Keratinocyte (primary cell): ENCODE measurements around the gene MOCS2. TPM values are rescaled to one million over a fixed set of nuclear protein-coding genes. Genes with fewer than 3 reads are reported as not detected.

Experiments used
- DNase-seq: peaks from one replicate; pipeline ENCODE4 v3.0.0-alpha.2; 2011; ENCODE audit warnings: low read depth, missing footprints, low spot score
- FAIRE-seq: peaks from 2 replicates; lab custom pipeline; 2011; peaks lifted over from hg19 to GRCh38; lab: Jason Lieb, UNC
- H2AFZ ChIP-seq: 2 replicates; pipeline ENCODE4 v1.6.0; 2012; ENCODE audit warnings: low read length, control low read depth, inconsistent platforms; ENCODE audit not compliant: control insufficient read depth
- H3K27ac ChIP-seq: 2 replicates; pipeline ENCODE4 v1.5.1; 2011; ENCODE audit warnings: low read length; ENCODE audit not compliant: control insufficient read depth, insufficient read depth
- H3K27me3 ChIP-seq: 3 replicates; pipeline ENCODE4 v1.6.0; 2011; ENCODE audit warnings: low read length; ENCODE audit not compliant: control insufficient read depth, insufficient read depth; ENCODE audit errors: extremely low read depth
- H3K36me3 ChIP-seq, 2 experiments: 2 replicates in 1 of 2; 3 replicates in 1 of 2; pipeline ENCODE4 v1.5.1; 2011; ENCODE audit warnings: low read length in 2 of 2, mild to moderate bottlenecking in 1 of 2; ENCODE audit not compliant: control insufficient read depth in 2 of 2, insufficient read depth in 2 of 2; ENCODE audit errors: extremely low read depth in 1 of 2
- H3K4me1 ChIP-seq: 3 replicates; pipeline ENCODE4 v1.5.1; 2011; ENCODE audit warnings: low read length; ENCODE audit not compliant: control insufficient read depth, insufficient read depth; ENCODE audit errors: extremely low read depth
- H3K4me2 ChIP-seq: 3 replicates; pipeline ENCODE4 v1.6.0; 2011; ENCODE audit warnings: low read depth, low read length; ENCODE audit not compliant: control insufficient read depth, insufficient read depth; ENCODE audit errors: extremely low read depth
- H3K4me3 ChIP-seq, 3 experiments: fragments of 200-600 bp in 1 of 3; sonication (generic) in 1 of 3; 2 replicates in 2 of 3; 3 replicates in 1 of 3; pipeline ENCODE4 v1.5.1; 2011 to 2016; ENCODE audit warnings: low read length in 3 of 3, mild to moderate bottlenecking in 3 of 3, control low read depth in 2 of 3, inconsistent platforms in 1 of 3, low read depth in 1 of 3, mixed read lengths in 1 of 3, mixed run types in 1 of 3, moderate library complexity in 1 of 3; ENCODE audit not compliant: control insufficient read depth in 2 of 3, insufficient read depth in 2 of 3; ENCODE audit errors: extremely low read depth in 1 of 3
- H3K79me2 ChIP-seq: 2 replicates; pipeline ENCODE4 v1.6.0; 2012; ENCODE audit warnings: low read length; ENCODE audit not compliant: control insufficient read depth, insufficient read depth
- H3K9ac ChIP-seq: 3 replicates; pipeline ENCODE4 v1.6.0; 2011; ENCODE audit warnings: low read length; ENCODE audit not compliant: control insufficient read depth, insufficient read depth; ENCODE audit errors: extremely low read depth
- H3K9me1 ChIP-seq: 3 replicates; pipeline ENCODE4 v1.6.0; 2011; ENCODE audit warnings: low read length; ENCODE audit not compliant: control insufficient read depth, insufficient read depth; ENCODE audit errors: extremely low read depth
- H3K9me3 ChIP-seq: 2 replicates; pipeline ENCODE4 v1.5.1; 2012; ENCODE audit warnings: low read depth, low read length; ENCODE audit not compliant: control insufficient read depth
- H4K20me1 ChIP-seq: 3 replicates; pipeline ENCODE4 v1.6.0; 2011; ENCODE audit warnings: low read length; ENCODE audit not compliant: control insufficient read depth, insufficient read depth; ENCODE audit errors: extremely low read depth
- EZH2 ChIP-seq: IDR thresholded peaks from one replicate; pipeline ENCODE4 v1.6.1; 2012; ENCODE audit warnings: inconsistent platforms, mild to moderate bottlenecking, low read length, moderate library complexity
- dilution Hi-C: fragments of 300-500 bp; cut with MboI; formaldehyde crosslinking; loops from one replicate; pipeline ENCODE4 v1.7.0; 2020; ENCODE audit warnings: low sequenced_read_pairs; ENCODE audit not compliant: extremely low pct_ligation_motif_present
- polyA plus RNA-seq, 5 experiments: library from polyadenylated mRNA; depleted of rRNA in 3 of 5; stranded (reverse) in 3 of 5; stranded (forward) in 1 of 5; unstranded in 1 of 5; fragments of >200 nt; gene quantifications; 1 replicate in 1 of 5; 2 replicates in 3 of 5; 3 replicates in 1 of 5; pipeline versions ENCODE4 v1.2.1 to v1.2.3, GENCODE V29; 2011 to 2012; ENCODE audit warnings: missing spikeins in 2 of 5, low read depth in 1 of 5, low replicate concordance in 1 of 5
- TF ChIP-seq, protein P1 (sequence below), 3 experiments: IDR thresholded peaks in 1 of 3; conservative IDR thresholded peaks in 1 of 3; optimal IDR thresholded peaks in 1 of 3; 2 replicates in 2 of 3; 3 replicates in 1 of 3; pipeline versions ENCODE3 to v1.5.1; 2011; ENCODE audit warnings: low read length in 3 of 3, mild to moderate bottlenecking in 3 of 3, moderate library complexity in 2 of 3, control low read depth in 1 of 3, inconsistent platforms in 1 of 3; ENCODE audit not compliant: insufficient read depth in 2 of 3; ENCODE audit errors: extremely low read depth in 1 of 3

Gene MOCS2
- polyA plus RNA-seq, 1 donor (not counting 4 experiments of a cell fraction or from before 2014, with no cell fraction given): 54.3 TPM

DNA sequence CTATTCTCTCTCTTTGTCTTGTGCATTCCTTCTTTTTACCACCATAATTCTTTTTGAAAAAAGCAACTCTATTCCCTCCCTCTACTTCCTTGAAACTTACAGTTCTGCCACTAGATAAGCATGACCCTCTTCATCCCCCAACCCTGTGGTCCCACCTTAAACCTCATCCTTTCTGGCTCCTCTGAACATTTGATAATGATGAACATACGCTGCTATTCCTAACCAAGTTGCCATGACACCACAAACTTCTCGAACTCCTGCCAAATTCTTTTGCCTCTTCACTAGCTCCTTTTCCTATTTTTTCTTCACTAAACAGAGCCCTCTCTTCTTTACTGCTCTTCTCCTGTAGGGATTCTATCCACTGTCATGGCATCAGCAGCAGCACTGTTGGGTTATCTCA, 57.1 kb downstream of the MOCS2 start:
- dilution Hi-C loops: no loop called here
- Histone ChIP-seq H3K4me1 (no peaks in the 10 kb centered on the region), H4K20me1 (no peaks in the 10 kb centered on the region), H3K36me3 (peaks cover 27 to 53% of the 10 kb centered on the region in 2 experiments), H3K27ac (no peak overlapping the region), H3K4me3 (no peak overlapping the region), H3K9ac (no peak overlapping the region), H3K79me2 (peaks cover 7% of the 10 kb centered on the region), H3K4me2 (no peak overlapping the region), H3K9me1 (no peaks in the 10 kb centered on the region), H2AFZ (no peak overlapping the region), H3K27me3 (no peaks in the 10 kb centered on the region), H3K9me3 (no peaks in the 10 kb centered on the region)
- DNase-seq (no peak), FAIRE-seq (no peak)
- TF ChIP-seq EZH2: no peak
- TF ChIP-seq, protein P1, sequence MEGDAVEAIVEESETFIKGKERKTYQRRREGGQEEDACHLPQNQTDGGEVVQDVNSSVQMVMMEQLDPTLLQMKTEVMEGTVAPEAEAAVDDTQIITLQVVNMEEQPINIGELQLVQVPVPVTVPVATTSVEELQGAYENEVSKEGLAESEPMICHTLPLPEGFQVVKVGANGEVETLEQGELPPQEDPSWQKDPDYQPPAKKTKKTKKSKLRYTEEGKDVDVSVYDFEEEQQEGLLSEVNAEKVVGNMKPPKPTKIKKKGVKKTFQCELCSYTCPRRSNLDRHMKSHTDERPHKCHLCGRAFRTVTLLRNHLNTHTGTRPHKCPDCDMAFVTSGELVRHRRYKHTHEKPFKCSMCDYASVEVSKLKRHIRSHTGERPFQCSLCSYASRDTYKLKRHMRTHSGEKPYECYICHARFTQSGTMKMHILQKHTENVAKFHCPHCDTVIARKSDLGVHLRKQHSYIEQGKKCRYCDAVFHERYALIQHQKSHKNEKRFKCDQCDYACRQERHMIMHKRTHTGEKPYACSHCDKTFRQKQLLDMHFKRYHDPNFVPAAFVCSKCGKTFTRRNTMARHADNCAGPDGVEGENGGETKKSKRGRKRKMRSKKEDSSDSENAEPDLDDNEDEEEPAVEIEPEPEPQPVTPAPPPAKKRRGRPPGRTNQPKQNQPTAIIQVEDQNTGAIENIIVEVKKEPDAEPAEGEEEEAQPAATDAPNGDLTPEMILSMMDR (optimal IDR thresholded peaks at IDR 0.05 in 1 of 3, IDR thresholded peaks at IDR 0.05 in 1 of 3, conservative IDR thresholded peaks at IDR 0.05 in 1 of 3; ENCODE audit: extremely low read depth in 1 of 3, insufficient read depth in 2 of 3, low read length in 3 of 3): no peak

DNA sequence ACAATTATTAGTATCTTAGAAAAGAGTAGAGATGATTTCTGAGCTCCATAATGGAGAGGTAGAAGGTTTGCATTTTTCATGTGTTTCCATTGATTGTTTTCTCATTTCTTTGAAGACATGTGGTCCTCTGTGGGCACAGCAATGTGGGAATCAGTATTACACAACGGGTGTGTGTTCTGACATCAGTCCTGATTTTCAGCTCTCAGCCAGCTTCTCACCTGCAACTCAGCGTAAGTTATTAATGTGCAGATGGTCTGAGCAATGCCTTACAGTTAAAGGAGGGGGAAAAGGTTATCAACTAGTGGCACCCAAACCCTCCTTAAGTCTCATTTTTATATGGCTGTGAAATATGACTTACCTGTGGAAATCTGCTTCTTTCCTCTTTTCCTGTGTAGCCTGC, 61.3 kb downstream of the MOCS2 start:
- Histone ChIP-seq H3K36me3 (peaks cover 22 to 46% of the 10 kb centered on the region in 2 experiments), H3K9ac (no peak overlapping the region), H3K27ac (no peak overlapping the region), H3K4me2 (no peak overlapping the region), H2AFZ (no peak overlapping the region), H3K4me1 (no peaks in the 10 kb centered on the region), H4K20me1 (no peaks in the 10 kb centered on the region), H3K9me3 (no peaks in the 10 kb centered on the region), H3K27me3 (no peaks in the 10 kb centered on the region), H3K4me3 (no peak overlapping the region), H3K79me2 (peaks cover 12% of the 10 kb centered on the region), H3K9me1 (no peaks in the 10 kb centered on the region)
- DNase-seq: no peak
- TF ChIP-seq, protein P1 (optimal IDR thresholded peaks at IDR 0.05 in 1 of 3, IDR thresholded peaks at IDR 0.05 in 1 of 3, conservative IDR thresholded peaks at IDR 0.05 in 1 of 3; ENCODE audit: extremely low read depth in 1 of 3, insufficient read depth in 2 of 3, low read length in 3 of 3): no peak
- TF ChIP-seq EZH2: no peak
- dilution Hi-C loops: no loop called here
- FAIRE-seq: peak; percentile 71

Other genes with a start within 250 kb of the MOCS2 start
- 75.4 to 112 TPM (median 107 TPM) in 3 replicates for gene ITGA2, start 120.4 kb downstream of the MOCS2 start, polyA plus RNA-seq